GM19025 (cell line): ENCODE measurements around the gene IMPDH1.

ENCODE experiments used
- ATAC-seq: cut with Tn5 transposase; IDR thresholded peaks from one replicate; pipeline ENCODE4 v1.9.1; 2021; ENCODE audit warnings: mild to moderate bottlenecking, low read depth, moderate library complexity; ENCODE audit not compliant: unreplicated experiment

IMPDH1 gene

GRCh38 chr7:128435327-128435686 is 25.5 kb upstream of the IMPDH1 start:
- ATAC-seq: no peak

GRCh38 chr7:128434413-128435326 is 24.9 kb upstream of the IMPDH1 start:
- ATAC-seq: no peak

DNA sequence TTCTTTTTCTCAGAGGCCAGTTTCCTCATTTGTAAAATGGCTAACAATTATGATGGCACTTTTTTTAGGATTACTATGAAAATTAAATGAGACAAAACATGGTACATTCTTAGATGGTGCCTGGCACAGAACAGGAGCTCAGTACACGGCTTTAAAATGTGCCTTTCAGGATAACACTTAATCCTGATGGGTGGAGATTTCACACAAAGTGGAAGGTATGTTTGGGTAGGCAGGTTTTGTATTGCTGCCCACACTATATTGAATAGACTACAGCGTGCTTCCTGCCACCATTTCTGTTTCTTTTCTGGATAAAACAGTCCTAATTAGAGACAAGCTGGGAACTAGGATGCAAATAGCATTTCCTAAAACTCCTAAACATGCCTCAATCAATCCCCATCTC is 22.0 kb upstream of the IMPDH1 start:
- ATAC-seq: no peak

GRCh38 chr7:128431221-128431620 is 21.4 kb upstream of the IMPDH1 start:
- ATAC-seq: no peak

GRCh38 chr7:128430207-128430606 is 20.4 kb upstream of the IMPDH1 start:
- no peak for ATAC-seq

DNA sequence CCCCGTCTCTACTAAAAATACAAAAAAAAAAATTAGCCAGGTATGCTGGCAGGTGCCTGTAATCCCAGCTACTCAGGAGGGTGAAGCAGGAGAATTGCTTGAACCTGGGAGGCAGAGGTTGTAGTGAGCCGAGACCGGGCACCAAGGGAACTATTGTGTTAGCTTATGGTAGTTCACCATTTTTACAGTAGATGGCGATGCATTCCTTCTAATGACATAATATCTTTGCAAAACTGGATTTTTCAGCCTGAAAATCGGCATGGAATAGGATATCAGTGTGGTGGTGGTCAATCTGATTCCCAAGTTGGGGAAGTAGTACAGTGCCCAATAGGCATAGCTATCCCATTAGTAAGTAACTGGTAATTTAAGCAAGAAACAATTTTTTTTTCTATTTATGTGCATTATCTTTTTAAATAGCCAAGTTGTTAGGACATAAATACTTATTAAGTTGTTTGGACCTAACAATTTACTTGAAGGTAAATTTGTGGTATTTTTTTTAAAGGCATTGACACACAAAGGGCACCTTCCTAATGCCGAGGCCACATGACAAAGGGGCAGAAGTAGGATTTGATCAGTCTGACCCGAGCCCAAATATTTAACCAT is 17.6 kb upstream of the IMPDH1 start:
- ATAC-seq: no peak

DNA sequence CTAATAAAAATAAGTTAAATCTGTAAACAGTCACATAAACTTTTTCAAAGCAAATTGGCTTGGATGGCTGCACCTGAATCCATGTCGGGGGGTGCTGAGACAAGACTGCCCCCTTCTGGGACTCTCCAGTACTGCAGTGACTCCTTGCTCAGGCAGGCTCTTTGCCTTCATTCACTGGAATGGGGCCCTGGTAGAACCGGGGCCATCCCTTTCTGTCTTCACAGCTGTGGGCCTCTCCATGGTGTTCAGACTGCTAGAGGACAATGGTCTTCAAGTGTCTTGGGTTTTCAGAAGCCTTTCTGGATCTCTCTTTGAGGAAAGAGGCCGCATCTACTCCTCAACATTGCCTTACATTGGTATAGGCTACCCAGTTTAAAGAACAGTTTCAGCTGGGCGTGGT is 16.1 kb upstream of the IMPDH1 start:
- no peak for ATAC-seq

DNA sequence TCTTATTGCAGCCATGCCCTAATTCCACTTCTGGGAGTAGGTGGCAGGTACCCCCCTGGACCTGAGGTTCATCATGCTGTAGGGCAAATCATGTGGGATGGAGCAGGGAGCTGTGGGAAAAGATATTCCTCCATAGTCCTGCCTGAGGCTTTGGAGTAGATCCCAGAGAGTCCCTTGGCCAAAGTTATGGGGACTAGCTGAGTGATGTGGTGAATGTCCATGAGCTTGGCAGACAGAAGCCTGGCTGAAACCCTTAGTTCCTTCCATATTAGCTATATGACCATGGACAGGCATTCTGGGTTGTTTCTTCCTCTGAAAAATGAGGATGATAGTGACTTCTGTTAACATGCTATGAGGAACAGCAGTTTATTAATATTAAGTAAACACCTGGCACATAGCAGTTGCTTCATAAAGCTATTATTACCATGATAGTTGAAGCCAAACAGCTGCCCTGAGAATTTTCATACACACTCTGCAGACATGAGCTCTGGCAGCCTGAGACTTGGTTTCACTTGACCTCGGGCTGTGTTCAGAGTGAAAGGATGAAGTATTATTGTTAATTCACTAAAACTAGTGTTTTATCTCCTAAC is 15.0 kb upstream of the IMPDH1 start:
- no peak for ATAC-seq

GRCh38 chr7:128422842-128423241 is 13.1 kb upstream of the IMPDH1 start:
- no peak for ATAC-seq

DNA sequence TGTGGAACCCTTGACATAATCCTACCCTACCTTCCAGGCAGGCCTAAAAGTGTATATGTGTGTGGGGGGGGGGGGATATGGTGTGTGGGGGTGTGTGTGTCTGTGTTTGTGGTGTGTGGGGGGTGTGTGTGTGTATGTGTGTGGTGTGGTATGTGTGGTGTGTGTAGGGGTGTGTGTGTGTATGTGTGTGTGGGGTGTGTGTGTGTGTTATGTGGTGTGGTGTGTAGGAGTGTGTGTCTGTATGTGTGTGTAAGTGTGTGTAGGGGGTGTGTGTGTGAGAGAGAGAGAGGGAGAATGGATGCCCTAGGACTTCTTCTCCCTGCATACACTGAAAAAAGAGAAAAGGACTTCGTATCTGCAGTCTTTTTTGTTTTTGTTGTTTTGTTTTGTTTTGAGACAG is 12.3 kb upstream of the IMPDH1 start:
- ATAC-seq: no peak

- ATAC-seq: no peak
These were observed 11.6 kb upstream of the IMPDH1 start for GRCh38 chr7:128421384-128421783.

- no peak for ATAC-seq
These were observed 11.0 kb upstream of the IMPDH1 start for GRCh38 chr7:128420773-128421172.

- ATAC-seq: no peak
These were observed 9.5 kb upstream of the IMPDH1 start for GRCh38 chr7:128419257-128419656.

GRCh38 chr7:128417071-128417470 is 7.3 kb upstream of the IMPDH1 start:
- ATAC-seq: no peak

DNA sequence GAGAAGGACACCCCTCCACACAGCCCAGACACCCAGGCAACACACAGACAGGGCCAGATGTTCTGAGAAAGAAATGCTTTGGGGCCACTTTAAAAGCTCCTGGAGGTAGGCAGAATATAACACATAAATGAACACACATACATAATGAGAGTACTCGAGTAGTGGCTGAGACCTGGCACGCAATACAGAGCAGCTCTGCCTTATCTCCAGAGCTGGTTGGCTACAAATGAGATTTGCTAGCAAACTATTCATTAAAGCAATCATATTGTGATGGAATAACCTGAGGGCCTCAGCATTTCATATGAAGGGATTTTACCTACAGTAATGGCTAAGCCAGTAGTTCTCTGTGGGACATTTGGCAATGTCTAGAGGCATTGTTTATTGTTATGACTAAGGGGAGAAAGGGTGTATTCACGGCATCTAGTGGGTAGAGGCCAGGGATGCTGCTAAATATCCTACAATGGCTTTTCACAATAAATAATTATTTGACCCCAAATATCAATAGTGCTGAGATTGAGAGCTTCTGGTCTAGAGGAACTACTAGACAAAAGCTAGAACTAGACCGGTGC is 5.5 kb upstream of the IMPDH1 start:
- no peak for ATAC-seq

DNA sequence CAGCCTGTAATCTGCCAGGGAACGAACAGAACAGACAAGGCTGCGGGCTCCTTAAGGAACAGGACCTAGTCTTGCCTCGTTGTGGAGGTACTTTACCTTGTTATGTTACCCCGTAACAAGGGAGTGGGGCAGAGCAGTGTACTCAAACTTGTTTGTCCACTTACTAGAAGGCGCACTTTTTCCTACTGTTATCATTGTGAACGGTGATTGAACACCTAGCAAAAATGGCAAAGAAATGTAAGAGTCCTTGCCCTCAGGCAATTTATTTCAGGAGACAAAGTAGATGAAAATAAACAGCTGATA is 620 bp upstream of the IMPDH1 start:
- ATAC-seq: no peak

GRCh38 chr7:128408709-128409595 is 830 bp downstream of the IMPDH1 start:
- no peak for ATAC-seq

DNA sequence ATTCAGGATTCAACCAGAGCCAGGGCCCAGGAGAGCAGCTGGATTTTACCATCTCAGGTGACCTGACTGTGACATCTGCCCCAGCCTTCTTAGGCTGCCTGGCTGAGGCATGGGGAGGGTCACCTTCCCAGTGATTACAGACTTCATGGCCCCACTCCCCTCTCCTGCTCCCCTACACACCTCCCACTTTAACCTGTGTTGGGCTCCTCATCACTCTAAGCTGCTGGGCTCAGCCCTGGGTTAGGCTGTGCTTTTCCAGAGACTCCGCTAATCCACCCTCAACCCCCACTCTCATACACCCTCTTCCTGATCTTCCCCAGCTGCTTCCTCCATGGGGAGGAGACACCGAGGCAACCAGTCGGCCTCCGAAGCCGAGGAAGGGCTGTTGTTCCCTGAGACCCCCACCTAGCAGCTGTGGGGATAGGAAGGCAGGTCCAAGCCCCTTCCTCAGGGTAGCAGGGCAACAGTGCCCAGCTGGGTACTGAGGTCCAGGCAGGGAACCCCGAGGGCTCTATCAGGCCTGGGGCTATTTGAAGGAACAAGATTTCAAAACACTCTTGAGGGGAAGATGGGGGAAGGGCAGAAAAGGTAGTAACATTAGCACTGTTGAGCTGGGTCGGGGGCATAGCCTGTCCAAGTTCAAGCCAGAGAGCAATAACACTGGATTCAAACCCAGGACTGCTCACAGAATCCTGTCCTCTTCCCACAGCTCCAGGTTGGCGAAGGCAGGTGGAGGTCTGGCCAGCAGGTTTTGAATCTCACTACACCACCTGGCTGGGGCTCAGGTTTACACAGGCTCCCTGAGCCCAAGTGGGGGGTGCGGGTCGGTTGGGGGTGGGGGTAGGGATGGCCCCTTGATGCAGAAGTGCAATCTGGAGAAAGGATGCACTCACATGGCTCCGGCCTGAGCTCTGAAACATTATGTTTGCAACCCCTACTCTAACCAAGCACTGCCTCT is 1.8 kb downstream of the IMPDH1 start:
- no peak for ATAC-seq

GRCh38 chr7:128407233-128407589 is 2.6 kb downstream of the IMPDH1 start:
- no peak for ATAC-seq
